HepG2 (cell line): ENCODE results near the gene NABP2. TPM values are rescaled to one million over a fixed set of nuclear protein-coding genes. Genes with fewer than 3 reads are reported as not detected.

Source experiments
- ARID3A ChIP-seq: IDR thresholded peaks from 2 replicates; pipeline ENCODE4 v1.6.1; 2012; ENCODE audit warnings: low read depth, low read length, improper control_type of control experiment
- CSRNP2 ChIP-seq: sonication (generic); formaldehyde crosslinking; conservative IDR thresholded peaks from 2 replicates; pipeline ENCODE4 v1.8.0; 2022; ENCODE audit warnings: low read depth, missing genetic modification reagents
- ELF3 ChIP-seq: IDR thresholded peaks from 2 replicates; pipeline ENCODE4 v1.6.1; 2016; ENCODE audit warnings: missing genetic modification reagents, missing compliant biosample characterization
- FOXA3 ChIP-seq: IDR thresholded peaks from 2 replicates; pipeline ENCODE4 v1.6.1; 2016; ENCODE audit warnings: missing genetic modification reagents, missing compliant biosample characterization
- HNRNPLL ChIP-seq: fragments of 200-400 bp; formaldehyde crosslinking; IDR thresholded peaks from 2 replicates; pipeline ENCODE4 v1.6.1; 2017; ENCODE audit warnings: mild to moderate bottlenecking, low read depth, low read length; ENCODE audit not compliant: poor library complexity, severe bottlenecking
- KDM4B ChIP-seq: sonication (generic); formaldehyde crosslinking; IDR thresholded peaks from 2 replicates; pipeline ENCODE4 v1.4.0; 2020; ENCODE audit warnings: missing genetic modification reagents
- MBNL3 ChIP-seq: fragments of 250-450 bp; sonication (Bioruptor Pico); conservative IDR thresholded peaks from 2 replicates; pipeline ENCODE4 v1.8.0; 2022; ENCODE audit warnings: mild to moderate bottlenecking, inconsistent platforms
- MTA1 ChIP-seq: sonication (generic); formaldehyde crosslinking; IDR thresholded peaks from 2 replicates; pipeline ENCODE4 v1.4.0; 2020; ENCODE audit warnings: missing genetic modification reagents, mild to moderate bottlenecking, borderline replicate concordance
- MXI1 ChIP-seq: IDR thresholded peaks from 3 replicates; pipeline ENCODE4 v1.6.1; 2012; ENCODE audit warnings: low read depth, low read length, inconsistent platforms, borderline replicate concordance
- NFE2L2 ChIP-seq: fragments of 150-350 bp; IDR thresholded peaks from 2 replicates; pipeline ENCODE4 v1.6.1; 2014; ENCODE audit warnings: low read length
- NR1H2 ChIP-seq: sonication (generic); formaldehyde crosslinking; IDR thresholded peaks from 2 replicates; pipeline ENCODE4 v1.8.1; 2022; ENCODE audit warnings: low read depth, missing genetic modification reagents, borderline replicate concordance
- POLR2AphosphoS2 ChIP-seq: IDR thresholded peaks from 2 replicates; pipeline ENCODE4 v1.6.1; 2011; ENCODE audit warnings: low read depth, low read length, improper control_type of control experiment
- SNAI1 ChIP-seq: sonication (generic); formaldehyde crosslinking; IDR thresholded peaks from 2 replicates; pipeline ENCODE4 v1.5.0; 2020; ENCODE audit warnings: mild to moderate bottlenecking, missing genetic modification reagents, borderline replicate concordance
- SOX13 ChIP-seq, 3 experiments: fragments of 450-650 bp in 1 of 3; sonication (generic) in 1 of 3; formaldehyde crosslinking in 1 of 3; IDR thresholded peaks in 2 of 3; conservative IDR thresholded peaks in 1 of 3; 2 replicates each; pipeline versions ENCODE4 v1.5.0 to v1.6.1; 2016 to 2020; ENCODE audit warnings: antibody characterized with exemption in 1 of 3, mild to moderate bottlenecking in 1 of 3, missing compliant biosample characterization in 1 of 3, missing genetic modification reagents in 1 of 3, moderate library complexity in 1 of 3
- ZNF18 ChIP-seq: sonication (generic); formaldehyde crosslinking; IDR thresholded peaks from 2 replicates; pipeline ENCODE4 v1.8.0; 2022; ENCODE audit warnings: mild to moderate bottlenecking, missing genetic modification reagents; ENCODE audit not compliant: insufficient replicate concordance
- ZNF275 ChIP-seq: sonication (generic); formaldehyde crosslinking; IDR thresholded peaks from 2 replicates; pipeline ENCODE4 v1.8.0; 2022; ENCODE audit warnings: missing genetic modification reagents, mild to moderate bottlenecking, inconsistent platforms, borderline replicate concordance
- ZNF350 ChIP-seq: sonication (generic); formaldehyde crosslinking; IDR thresholded peaks from 2 replicates; pipeline ENCODE4 v1.4.0; 2020; ENCODE audit warnings: mild to moderate bottlenecking, low read depth, missing genetic modification reagents, borderline replicate concordance
- ZNF446 ChIP-seq: sonication (generic); formaldehyde crosslinking; IDR thresholded peaks from 2 replicates; pipeline ENCODE4 v1.5.0; 2020; ENCODE audit warnings: mild to moderate bottlenecking, missing genetic modification reagents
- ZNF597 ChIP-seq: sonication (generic); formaldehyde crosslinking; IDR thresholded peaks from 2 replicates; pipeline ENCODE4 v1.5.0; 2020; ENCODE audit warnings: missing genetic modification reagents
- ZSCAN5A ChIP-seq: sonication (generic); formaldehyde crosslinking; IDR thresholded peaks from 2 replicates; pipeline ENCODE4 v1.8.0; 2022; ENCODE audit warnings: mild to moderate bottlenecking, missing genetic modification reagents, borderline replicate concordance
- polyA plus RNA-seq, 8 experiments: library from polyadenylated mRNA; depleted of rRNA in 3 of 8; stranded (reverse) in 7 of 8; unstranded in 1 of 8; fragments of >200 nt; fragmentation: Illumina TruSeq in 4 of 8; extraction: Trizol in 4 of 8; gene quantifications; 2 replicates each; pipeline versions ENCODE4 v1.2.1 to v1.2.3, GENCODE V29; 2011 to 2016; ENCODE audit warnings: low read depth in 4 of 8, missing spikeins in 1 of 8, mixed read lengths in 1 of 8; ENCODE audit not compliant: insufficient read depth in 1 of 8
- total RNA-seq, 5 experiments: library from RNA; depleted of rRNA; stranded (reverse); fragments of >200 nt; fragmentation: Illumina TruSeq; extraction: Trizol; gene quantifications; 2 replicates each; pipeline ENCODE4 v1.2.3, GENCODE V29; 2016; ENCODE audit warnings: low read depth in 1 of 5

The NABP2 gene
- total and polyA plus RNA-seq, 2 of the 13 experiments (the other 11 are each of a cell fraction or from before 2014, with no cell fraction given), result 33.2 to 35.5 TPM

- TF ChIP-seq ZNF18 (CRISPR knock-in tag), result no peak
- TF ChIP-seq NFE2L2, result no peak
- TF ChIP-seq NR1H2 (CRISPR knock-in tag), result no peak
- TF ChIP-seq POLR2AphosphoS2, result no peak
- TF ChIP-seq SNAI1, result no peak
- TF ChIP-seq MXI1, result peak; percentile 60; the same call in 1 of the 3 replicates
- TF ChIP-seq HNRNPLL, result peak; percentile 85
- TF ChIP-seq ARID3A, result no peak; the same call in 1 of the 2 replicates
- TF ChIP-seq MBNL3, result no peak
- TF ChIP-seq SOX13 (IDR thresholded peaks at IDR 0.05), result no peak
- TF ChIP-seq SOX13 (CRISPR knock-in tag; conservative IDR thresholded peaks at IDR 0.05 in 1 of 2, IDR thresholded peaks at IDR 0.05 in 1 of 2), result no peak
- no peak for TF ChIP-seq ZNF446
- no peak for TF ChIP-seq MTA1 (CRISPR knock-in tag)
- TF ChIP-seq ELF3 (CRISPR knock-in tag), result peak; percentile 89
- TF ChIP-seq FOXA3, result no peak
- TF ChIP-seq ZNF350 (CRISPR knock-in tag), result peak; percentile 72; the same call in 1 of the 2 replicates
- TF ChIP-seq ZNF275 (CRISPR knock-in tag), result no peak
- TF ChIP-seq CSRNP2, result no peak
- no peak for TF ChIP-seq KDM4B
- no peak for TF ChIP-seq ZNF597 (CRISPR knock-in tag)
- no peak for TF ChIP-seq ZSCAN5A (CRISPR knock-in tag)
Observed at GRCh38 chr12:56224102-56224701, at the start of gene NABP2 (continued).
